C4-2B (cell line): ENCODE measurements around the gene CSPG5.

ENCODE experiments used
- ZFX ChIP-seq: fragments of 450-650 bp; IDR thresholded peaks from 2 replicates; pipeline ENCODE4 v1.6.1; 2017
- TF ChIP-seq, protein P1 (sequence below): fragments of 450-650 bp; conservative IDR thresholded peaks from 2 replicates; pipeline ENCODE4 v1.5.1; 2017; ENCODE audit warnings: mild to moderate bottlenecking

- TF ChIP-seq, protein P1, sequence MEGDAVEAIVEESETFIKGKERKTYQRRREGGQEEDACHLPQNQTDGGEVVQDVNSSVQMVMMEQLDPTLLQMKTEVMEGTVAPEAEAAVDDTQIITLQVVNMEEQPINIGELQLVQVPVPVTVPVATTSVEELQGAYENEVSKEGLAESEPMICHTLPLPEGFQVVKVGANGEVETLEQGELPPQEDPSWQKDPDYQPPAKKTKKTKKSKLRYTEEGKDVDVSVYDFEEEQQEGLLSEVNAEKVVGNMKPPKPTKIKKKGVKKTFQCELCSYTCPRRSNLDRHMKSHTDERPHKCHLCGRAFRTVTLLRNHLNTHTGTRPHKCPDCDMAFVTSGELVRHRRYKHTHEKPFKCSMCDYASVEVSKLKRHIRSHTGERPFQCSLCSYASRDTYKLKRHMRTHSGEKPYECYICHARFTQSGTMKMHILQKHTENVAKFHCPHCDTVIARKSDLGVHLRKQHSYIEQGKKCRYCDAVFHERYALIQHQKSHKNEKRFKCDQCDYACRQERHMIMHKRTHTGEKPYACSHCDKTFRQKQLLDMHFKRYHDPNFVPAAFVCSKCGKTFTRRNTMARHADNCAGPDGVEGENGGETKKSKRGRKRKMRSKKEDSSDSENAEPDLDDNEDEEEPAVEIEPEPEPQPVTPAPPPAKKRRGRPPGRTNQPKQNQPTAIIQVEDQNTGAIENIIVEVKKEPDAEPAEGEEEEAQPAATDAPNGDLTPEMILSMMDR, result no peak
- no peak for TF ChIP-seq ZFX
These were observed 60.7 kb downstream of the CSPG5 start for GRCh38 chr3:47517937-47518336.
